Testis (tissue), 2 donors: ENCODE results near the gene FAM229B.

Experiments used
- POLR2A ChIP-seq: fragments of 450-650 bp; IDR thresholded peaks from one replicate; pipeline ENCODE4 v1.6.1; 2017; ENCODE audit warnings: antibody characterized with exemption, mild to moderate bottlenecking, moderate library complexity
- TF ChIP-seq, protein P1 (sequence below), 3 experiments: fragments of 450-650 bp in 2 of 3; fragments of 200-600 bp in 1 of 3; sonication (generic) in 1 of 3; IDR thresholded peaks; one replicate each; pipeline ENCODE4 v1.5.1; 2016 to 2019; ENCODE audit warnings: antibody characterized with exemption in 3 of 3, mild to moderate bottlenecking in 2 of 3, moderate library complexity in 1 of 3

DNA sequence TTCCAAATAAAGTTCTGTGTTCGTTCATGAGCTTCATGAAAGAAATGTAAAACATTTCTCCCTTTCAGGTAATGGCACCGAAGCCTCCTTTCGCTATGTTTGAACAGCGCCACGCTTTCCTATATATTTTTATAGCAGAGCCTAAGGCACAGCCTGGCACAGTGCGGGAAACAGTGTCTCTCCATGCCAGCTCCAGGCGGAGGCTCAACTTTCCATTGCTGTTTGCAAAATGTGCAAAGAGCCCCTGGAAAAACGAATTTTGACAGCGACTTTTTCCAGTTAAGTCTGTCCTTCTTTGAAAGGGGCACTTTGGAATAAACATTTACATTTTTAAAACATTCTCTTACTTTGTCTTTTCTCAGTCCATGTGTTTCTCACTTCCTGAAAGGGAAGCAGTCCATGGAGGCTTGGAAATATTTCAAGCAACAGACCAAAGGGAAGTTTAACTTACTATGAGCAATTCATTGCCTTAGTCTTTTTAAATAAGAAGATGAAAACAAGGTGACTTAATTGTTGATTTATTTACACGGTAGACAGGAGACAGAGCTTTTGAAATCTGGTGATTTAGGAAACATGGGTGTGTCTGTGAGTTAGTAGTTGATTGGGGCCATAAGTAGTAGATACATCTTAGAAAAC is 32.7 kb upstream of the FAM229B start:
- TF ChIP-seq, protein P1, sequence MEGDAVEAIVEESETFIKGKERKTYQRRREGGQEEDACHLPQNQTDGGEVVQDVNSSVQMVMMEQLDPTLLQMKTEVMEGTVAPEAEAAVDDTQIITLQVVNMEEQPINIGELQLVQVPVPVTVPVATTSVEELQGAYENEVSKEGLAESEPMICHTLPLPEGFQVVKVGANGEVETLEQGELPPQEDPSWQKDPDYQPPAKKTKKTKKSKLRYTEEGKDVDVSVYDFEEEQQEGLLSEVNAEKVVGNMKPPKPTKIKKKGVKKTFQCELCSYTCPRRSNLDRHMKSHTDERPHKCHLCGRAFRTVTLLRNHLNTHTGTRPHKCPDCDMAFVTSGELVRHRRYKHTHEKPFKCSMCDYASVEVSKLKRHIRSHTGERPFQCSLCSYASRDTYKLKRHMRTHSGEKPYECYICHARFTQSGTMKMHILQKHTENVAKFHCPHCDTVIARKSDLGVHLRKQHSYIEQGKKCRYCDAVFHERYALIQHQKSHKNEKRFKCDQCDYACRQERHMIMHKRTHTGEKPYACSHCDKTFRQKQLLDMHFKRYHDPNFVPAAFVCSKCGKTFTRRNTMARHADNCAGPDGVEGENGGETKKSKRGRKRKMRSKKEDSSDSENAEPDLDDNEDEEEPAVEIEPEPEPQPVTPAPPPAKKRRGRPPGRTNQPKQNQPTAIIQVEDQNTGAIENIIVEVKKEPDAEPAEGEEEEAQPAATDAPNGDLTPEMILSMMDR (IDR thresholded peaks at IDR 0.05), result no peak
- TF ChIP-seq POLR2A, result no peak
